Activated T-cell treated with anti-CD3 and anti-CD28 coated beads for 48 hours (primary cell): ENCODE data around the gene PCNX4.

Experiments used
- DNase-seq: peaks from one replicate; pipeline ENCODE4 v3.0.0-alpha.2; 2020; ENCODE audit warnings: low read depth

PCNX4 gene

DNA sequence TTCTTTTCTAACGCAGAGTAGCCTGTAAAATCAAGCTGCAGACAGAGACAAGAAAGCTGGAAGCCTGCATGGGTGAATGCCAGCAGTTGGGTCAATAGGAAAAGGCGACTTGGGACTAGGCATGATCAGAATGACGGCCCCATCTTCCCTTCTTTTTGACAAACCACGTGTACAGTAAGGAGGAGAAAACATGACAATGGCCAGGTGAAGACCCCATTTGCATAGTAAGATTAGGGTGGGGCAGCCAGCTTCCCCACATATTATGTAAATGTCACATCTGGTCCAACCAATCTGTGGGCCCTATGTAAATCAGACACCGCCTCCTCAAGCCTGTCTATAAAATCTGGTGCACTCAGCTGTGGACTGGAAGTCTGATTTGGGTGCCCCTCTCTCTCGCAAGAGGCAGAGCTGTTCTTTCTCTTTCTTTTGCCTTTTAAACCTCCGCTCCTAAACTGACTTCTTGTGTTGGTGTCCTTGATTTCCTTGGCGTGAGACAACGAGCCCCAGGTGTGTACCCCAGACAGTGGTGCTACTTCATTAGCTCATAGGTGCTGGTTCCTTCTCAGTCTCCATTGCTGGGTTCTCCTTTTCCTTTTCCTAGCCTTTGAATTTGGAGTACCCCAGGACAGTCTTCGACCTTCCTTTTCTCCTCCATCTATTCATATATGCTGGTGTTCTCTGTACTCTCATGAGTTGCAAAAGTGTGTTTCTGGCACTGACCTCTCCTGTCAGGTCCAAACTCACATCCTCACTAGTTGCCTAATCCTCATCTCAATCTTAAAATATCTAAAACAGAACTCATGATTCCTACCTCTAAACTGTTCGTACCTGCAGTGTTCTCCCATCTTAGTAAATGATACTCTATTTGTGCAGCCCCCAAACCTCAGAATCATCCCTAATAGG is 82.9 kb downstream of the PCNX4 start:
- no peak for DNase-seq

DNA sequence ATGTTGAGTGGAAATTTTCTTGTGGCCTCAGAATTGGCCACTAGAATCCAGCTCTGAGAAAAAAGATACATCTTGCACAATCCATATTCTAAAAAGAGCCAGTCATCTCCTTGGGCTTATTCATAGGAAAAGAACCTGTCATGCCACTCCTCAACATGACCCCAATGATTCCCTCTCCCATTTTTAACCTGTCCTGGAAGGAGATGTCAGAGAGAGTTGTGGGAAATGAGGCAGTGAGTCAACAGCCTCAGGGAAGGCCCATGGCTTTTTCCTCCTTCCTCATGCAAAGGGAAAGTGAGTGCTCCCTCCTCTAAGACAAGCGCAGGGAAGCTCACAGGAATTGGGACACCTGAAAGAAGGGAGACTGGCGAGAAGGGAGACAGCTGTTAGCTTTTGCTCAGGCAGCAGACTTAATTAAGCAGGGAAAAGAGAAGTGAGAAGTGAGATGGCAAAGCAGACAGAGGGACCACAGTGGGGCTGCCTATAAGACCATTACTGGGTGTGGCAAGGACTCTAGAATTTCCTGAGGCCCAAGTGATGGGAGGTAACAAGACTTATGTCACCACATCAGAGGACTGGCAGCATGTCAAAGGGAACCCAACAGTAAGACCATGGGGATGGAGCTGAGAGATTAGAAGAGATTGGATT is 83.7 kb downstream of the PCNX4 start:
- no peak for DNase-seq

DNA sequence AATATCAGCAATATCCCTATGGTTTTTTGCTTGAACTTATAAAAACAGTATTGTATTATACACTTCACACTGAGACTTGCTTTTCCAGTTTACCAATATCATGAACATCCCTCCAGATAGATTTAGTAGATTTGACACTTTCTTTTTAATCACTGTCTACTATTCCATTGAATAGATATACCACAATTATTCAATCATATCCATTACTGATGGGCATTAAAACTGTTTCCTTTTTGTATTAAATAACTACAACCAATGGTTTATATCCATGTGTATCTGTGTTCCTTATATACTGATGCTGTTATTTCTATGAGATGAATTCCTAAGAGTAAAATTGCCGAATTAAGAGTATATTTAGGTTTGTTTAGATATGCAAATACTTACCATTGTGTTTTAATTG is 86.4 kb downstream of the PCNX4 start:
- no peak for DNase-seq

- DNase-seq = no peak
Observed at GRCh38 chr14:60178820-60179219, 87.1 kb downstream of the PCNX4 start.

DNA sequence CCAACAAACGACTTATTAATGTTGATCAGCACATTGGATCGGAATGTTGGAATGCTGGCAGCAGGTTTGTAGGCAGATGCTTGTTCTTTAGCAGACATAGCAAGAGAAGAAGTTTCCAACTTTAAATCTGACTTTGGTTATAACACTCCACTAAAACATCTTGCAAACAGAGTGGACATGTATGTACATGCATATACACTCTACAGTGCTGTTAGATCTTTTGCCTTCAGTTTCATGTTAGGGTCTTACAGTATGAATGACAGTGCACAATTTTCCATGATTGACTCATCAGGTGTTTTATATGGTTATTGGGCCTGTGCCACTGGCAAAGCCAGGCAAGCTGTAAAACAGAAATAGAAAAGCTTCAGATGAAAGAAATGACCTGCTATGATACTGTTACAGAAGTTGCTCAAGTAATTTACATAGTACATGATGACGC is 87.7 kb downstream of the PCNX4 start:
- no peak for DNase-seq

GRCh38 chr14:60183138-60183537 is 91.4 kb downstream of the PCNX4 start:
- DNase-seq = no peak

DNA sequence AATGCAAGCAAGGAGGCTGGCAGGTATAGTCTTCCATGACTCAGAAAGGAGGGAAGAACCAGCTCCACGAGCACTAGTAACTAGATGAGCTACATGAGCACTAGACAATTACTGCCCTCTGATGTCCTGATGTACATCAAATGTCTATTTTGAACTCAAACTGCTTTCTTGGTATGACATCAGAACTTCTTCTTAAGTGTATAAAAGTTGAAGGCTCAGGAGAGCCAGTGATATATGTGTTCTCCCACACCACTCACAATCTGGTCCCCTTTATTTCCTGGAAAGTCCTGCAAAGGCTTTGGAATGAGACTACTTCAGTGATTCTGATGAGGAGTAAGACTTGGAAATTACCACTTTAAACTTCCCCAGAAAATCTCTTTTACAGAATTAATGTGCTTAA is 92.0 kb downstream of the PCNX4 start:
- no peak for DNase-seq

- DNase-seq = no peak
Observed at GRCh38 chr14:60184146-60184904, 92.6 kb downstream of the PCNX4 start.

- no peak for DNase-seq
Observed at GRCh38 chr14:60184905-60185555, 93.3 kb downstream of the PCNX4 start.

DNA sequence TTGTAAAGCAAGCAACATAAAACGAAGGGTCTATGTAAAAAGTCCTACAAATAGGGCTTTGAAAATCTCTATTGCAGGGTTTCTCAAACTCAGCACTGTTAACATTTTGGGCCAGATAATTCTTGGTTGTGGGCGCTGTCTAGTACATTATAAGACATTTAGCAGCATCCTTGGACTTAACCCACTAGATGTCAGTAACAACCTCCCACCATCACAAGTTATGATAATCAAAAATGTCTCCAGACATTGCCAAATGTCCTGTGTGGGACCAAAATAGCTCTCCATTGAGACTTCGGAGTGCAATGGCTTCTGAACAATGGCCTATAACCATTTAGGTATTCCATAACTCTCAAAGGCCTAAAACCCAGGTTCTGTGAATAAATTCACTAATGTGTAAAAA is 96.4 kb downstream of the PCNX4 start:
- DNase-seq = no peak

- DNase-seq = no peak
Observed at GRCh38 chr14:60188696-60189095, 97.0 kb downstream of the PCNX4 start.

- DNase-seq = no peak
Observed at GRCh38 chr14:60189923-60190840, 98.5 kb downstream of the PCNX4 start.

DNA sequence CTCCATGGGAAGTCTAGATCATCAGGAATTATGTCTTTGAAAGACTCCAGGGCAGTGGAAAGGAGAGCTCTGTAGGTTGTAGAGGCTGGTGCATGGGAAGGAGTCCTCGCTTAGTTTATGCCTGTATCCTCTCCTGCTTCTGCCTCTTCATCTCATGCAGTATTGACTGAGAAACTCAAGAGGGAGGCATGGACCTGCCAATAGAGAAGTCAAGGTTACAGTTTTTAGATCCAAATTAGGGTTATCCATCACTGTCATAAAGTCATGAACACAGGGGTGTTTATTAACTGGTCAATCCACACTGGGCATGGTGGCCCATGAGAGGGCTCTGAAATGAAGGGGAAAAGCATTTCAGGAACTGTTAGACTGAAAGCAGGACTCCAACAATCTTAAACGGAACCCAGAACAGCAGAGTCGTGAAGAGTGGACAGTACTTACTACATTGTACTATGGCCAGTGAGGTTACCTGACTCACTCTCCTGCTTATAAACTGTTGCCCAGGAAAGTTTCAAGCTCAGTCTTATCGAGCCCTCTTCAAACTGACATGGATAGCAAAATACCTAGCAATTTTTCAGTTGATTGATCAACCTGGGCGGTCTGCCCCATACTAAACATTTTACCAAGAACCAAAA is 103.6 kb downstream of the PCNX4 start:
- no peak for DNase-seq

- DNase-seq = no peak
Observed at GRCh38 chr14:60196291-60196690, 104.6 kb downstream of the PCNX4 start.

- DNase-seq = no peak
Observed at GRCh38 chr14:60197629-60198303, 106.0 kb downstream of the PCNX4 start.

DNA sequence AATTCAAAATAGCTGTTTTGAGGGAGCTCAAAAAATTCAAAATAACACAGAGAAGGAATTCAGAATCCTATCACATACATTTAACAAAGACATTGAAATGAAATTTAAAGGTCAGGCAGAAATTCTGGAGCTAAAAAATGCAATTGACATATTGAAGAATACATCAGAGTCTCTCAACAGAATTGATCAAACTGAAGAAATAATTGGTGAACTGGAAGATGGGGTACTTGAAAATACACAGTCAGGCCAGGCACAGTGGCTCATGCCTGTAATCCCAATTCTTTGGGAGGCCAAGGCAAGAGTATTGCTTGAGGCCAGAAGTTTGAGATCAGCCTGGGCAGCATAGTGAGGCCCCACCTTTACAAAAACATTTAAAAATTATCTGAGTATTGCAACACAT is 107.6 kb downstream of the PCNX4 start:
- no peak for DNase-seq

- DNase-seq = no peak
Observed at GRCh38 chr14:60204104-60204842, 112.5 kb downstream of the PCNX4 start.

- no peak for DNase-seq
Observed at GRCh38 chr14:60204843-60205774, 113.4 kb downstream of the PCNX4 start.
